Activated naive CD4-positive, alpha-beta T cell treated with anti-CD3 and anti-CD28 coated beads, Interleukin-2, amount 50 U/mL, for 24 hours (primary cell): ENCODE measurements around the gene PYGM.

Experiments used
- H3K27ac Mint-ChIP-seq: one replicate; pipeline ENCODE4 v1.8.0; 2021; ENCODE audit warnings: mild to moderate bottlenecking, mixed read lengths
- H3K27me3 Mint-ChIP-seq: one replicate; pipeline ENCODE4 v1.8.0; 2021; ENCODE audit warnings: mixed read lengths
- H3K36me3 Mint-ChIP-seq: one replicate; pipeline ENCODE4 v1.8.0; 2021; ENCODE audit warnings: mixed read lengths
- H3K4me1 Mint-ChIP-seq: one replicate; pipeline ENCODE4 v1.8.0; 2021; ENCODE audit warnings: mixed read lengths
- H3K4me3 Mint-ChIP-seq: one replicate; pipeline ENCODE4 v1.8.0; 2021; ENCODE audit warnings: mild to moderate bottlenecking, mixed read lengths
- H3K9me3 Mint-ChIP-seq: one replicate; pipeline ENCODE4 v1.8.0; 2021; ENCODE audit warnings: mixed read lengths

The PYGM gene

GRCh38 chr11:64722141-64723065 is 37.4 kb downstream of the PYGM start:
- no peak overlapping the region for H3K27ac Mint-ChIP-seq
- no peaks in the 10 kb centered on the region for H3K9me3 Mint-ChIP-seq
- H3K4me3 Mint-ChIP-seq, result peak overlapping the region; percentile 30
- H3K27me3 Mint-ChIP-seq, result peaks cover 7% of the 10 kb centered on the region
- peaks cover 11% of the 10 kb centered on the region for H3K4me1 Mint-ChIP-seq
- H3K36me3 Mint-ChIP-seq, result no peaks in the 10 kb centered on the region

- Mint-ChIP-seq H3K27ac (no peak overlapping the region), H3K9me3 (no peaks in the 10 kb centered on the region), H3K36me3 (no peaks in the 10 kb centered on the region), H3K4me1 (peaks cover 11% of the 10 kb centered on the region), H3K4me3 (no peak overlapping the region), H3K27me3 (peaks cover 12% of the 10 kb centered on the region)
Measured at GRCh38 chr11:64721359-64721699, 38.4 kb downstream of the PYGM start.

- H3K4me3 Mint-ChIP-seq, result peak overlapping the region; percentile 27
- H3K4me1 Mint-ChIP-seq, result peaks cover 11% of the 10 kb centered on the region
- no peaks in the 10 kb centered on the region for H3K9me3 Mint-ChIP-seq
- no peaks in the 10 kb centered on the region for H3K36me3 Mint-ChIP-seq
- H3K27ac Mint-ChIP-seq, result no peak overlapping the region
- peaks cover 13% of the 10 kb centered on the region for H3K27me3 Mint-ChIP-seq
Measured at GRCh38 chr11:64720640-64721358, 39.0 kb downstream of the PYGM start.

GRCh38 chr11:64720167-64720566 is 39.6 kb downstream of the PYGM start:
- no peak overlapping the region for H3K27ac Mint-ChIP-seq
- H3K4me3 Mint-ChIP-seq, result no peak overlapping the region
- H3K27me3 Mint-ChIP-seq, result peaks cover 15% of the 10 kb centered on the region
- H3K9me3 Mint-ChIP-seq, result no peaks in the 10 kb centered on the region
- H3K36me3 Mint-ChIP-seq, result no peaks in the 10 kb centered on the region
- H3K4me1 Mint-ChIP-seq, result peaks cover 8% of the 10 kb centered on the region

- H3K9me3 Mint-ChIP-seq, result no peaks in the 10 kb centered on the region
- H3K4me1 Mint-ChIP-seq, result peaks cover 5% of the 10 kb centered on the region
- H3K4me3 Mint-ChIP-seq, result no peak overlapping the region
- no peak overlapping the region for H3K27ac Mint-ChIP-seq
- no peaks in the 10 kb centered on the region for H3K36me3 Mint-ChIP-seq
- peaks cover 21% of the 10 kb centered on the region for H3K27me3 Mint-ChIP-seq
Measured at GRCh38 chr11:64719406-64719805, 40.4 kb downstream of the PYGM start.

- Mint-ChIP-seq H3K27ac (no peak overlapping the region), H3K4me3 (no peak overlapping the region), H3K4me1 (peaks cover 6% of the 10 kb centered on the region), H3K36me3 (no peaks in the 10 kb centered on the region), H3K27me3 (peaks cover 27% of the 10 kb centered on the region), H3K9me3 (no peaks in the 10 kb centered on the region)
Measured at GRCh38 chr11:64718780-64719124, 41.0 kb downstream of the PYGM start.

- Mint-ChIP-seq H3K27ac (no peak overlapping the region), H3K27me3 (peaks cover 27% of the 10 kb centered on the region), H3K4me3 (no peak overlapping the region), H3K4me1 (peaks cover 6% of the 10 kb centered on the region), H3K36me3 (no peaks in the 10 kb centered on the region), H3K9me3 (no peaks in the 10 kb centered on the region)
Measured at GRCh38 chr11:64718084-64718779, 41.5 kb downstream of the PYGM start.

GRCh38 chr11:64717268-64717578 is 42.6 kb downstream of the PYGM start:
- H3K27ac Mint-ChIP-seq, result peak overlapping the region; percentile 33
- H3K4me1 Mint-ChIP-seq, result peaks cover 8% of the 10 kb centered on the region
- H3K9me3 Mint-ChIP-seq, result no peaks in the 10 kb centered on the region
- no peaks in the 10 kb centered on the region for H3K36me3 Mint-ChIP-seq
- H3K27me3 Mint-ChIP-seq, result peaks cover 25% of the 10 kb centered on the region
- no peak overlapping the region for H3K4me3 Mint-ChIP-seq

- Mint-ChIP-seq H3K9me3 (no peaks in the 10 kb centered on the region), H3K27me3 (peaks cover 29% of the 10 kb centered on the region), H3K27ac (peak overlapping the region; percentile 33)
Measured at GRCh38 chr11:64716473-64717267, 43.1 kb downstream of the PYGM start.

GRCh38 chr11:64715756-64716472 is 43.9 kb downstream of the PYGM start:
- Mint-ChIP-seq H3K27ac (no peak overlapping the region), H3K27me3 (peaks cover 35% of the 10 kb centered on the region), H3K4me1 (peaks cover 16% of the 10 kb centered on the region), H3K4me3 (no peak overlapping the region), H3K36me3 (no peaks in the 10 kb centered on the region), H3K9me3 (no peaks in the 10 kb centered on the region)

More at GRCh38 chr11:64716473-64717267, 43.1 kb downstream of the PYGM start:
- H3K36me3 Mint-ChIP-seq, result no peaks in the 10 kb centered on the region
- H3K4me3 Mint-ChIP-seq, result no peak overlapping the region
- H3K4me1 Mint-ChIP-seq, result peaks cover 13% of the 10 kb centered on the region

GRCh38 chr11:64715110-64715509 is 44.7 kb downstream of the PYGM start:
- Mint-ChIP-seq H3K27ac (peak overlapping the region; percentile 5), H3K36me3 (no peaks in the 10 kb centered on the region), H3K4me3 (no peak overlapping the region), H3K9me3 (no peaks in the 10 kb centered on the region), H3K4me1 (peaks cover 16% of the 10 kb centered on the region), H3K27me3 (peaks cover 41% of the 10 kb centered on the region)

- H3K36me3 Mint-ChIP-seq, result no peaks in the 10 kb centered on the region
- peaks cover 16% of the 10 kb centered on the region for H3K4me1 Mint-ChIP-seq
- H3K9me3 Mint-ChIP-seq, result no peaks in the 10 kb centered on the region
- H3K27me3 Mint-ChIP-seq, result peaks cover 42% of the 10 kb centered on the region
- H3K4me3 Mint-ChIP-seq, result no peak overlapping the region
- no peak overlapping the region for H3K27ac Mint-ChIP-seq
Measured at GRCh38 chr11:64714666-64715065, 45.1 kb downstream of the PYGM start.

GRCh38 chr11:64713781-64714363 is 45.9 kb downstream of the PYGM start:
- Mint-ChIP-seq H3K4me1 (peaks cover 16% of the 10 kb centered on the region), H3K9me3 (no peaks in the 10 kb centered on the region), H3K27ac (no peak overlapping the region), H3K4me3 (peak overlapping the region; percentile 53), H3K27me3 (peaks cover 46% of the 10 kb centered on the region), H3K36me3 (no peaks in the 10 kb centered on the region)

GRCh38 chr11:64713016-64713707 is 46.6 kb downstream of the PYGM start:
- Mint-ChIP-seq H3K36me3 (peaks cover 2% of the 10 kb centered on the region), H3K27ac (no peak overlapping the region), H3K4me1 (peaks cover 16% of the 10 kb centered on the region), H3K27me3 (peaks cover 49% of the 10 kb centered on the region), H3K9me3 (no peaks in the 10 kb centered on the region), H3K4me3 (no peak overlapping the region)
